ENCODE results near the gene CLDN22. TPM values are rescaled to one million over a fixed set of nuclear protein-coding genes. Genes with fewer than 3 reads are reported as not detected.

Gene CLDN22
- total RNA-seq, 1 donor from 2014 or later, result not detected

- Histone ChIP-seq H3K36me3 (peaks cover 45% of the 10 kb centered on the region), H3K4me3 (no peak overlapping the region), H3K27ac (replicated peaks) (no peak overlapping the region), H3K27me3 (ENCODE audit: low read depth) (no peaks in the 10 kb centered on the region), H3K4me1 (peaks cover 8% of the 10 kb centered on the region), H3K9me3 (replicated peaks) (no peaks in the 10 kb centered on the region)
- TF ChIP-seq, protein P1, sequence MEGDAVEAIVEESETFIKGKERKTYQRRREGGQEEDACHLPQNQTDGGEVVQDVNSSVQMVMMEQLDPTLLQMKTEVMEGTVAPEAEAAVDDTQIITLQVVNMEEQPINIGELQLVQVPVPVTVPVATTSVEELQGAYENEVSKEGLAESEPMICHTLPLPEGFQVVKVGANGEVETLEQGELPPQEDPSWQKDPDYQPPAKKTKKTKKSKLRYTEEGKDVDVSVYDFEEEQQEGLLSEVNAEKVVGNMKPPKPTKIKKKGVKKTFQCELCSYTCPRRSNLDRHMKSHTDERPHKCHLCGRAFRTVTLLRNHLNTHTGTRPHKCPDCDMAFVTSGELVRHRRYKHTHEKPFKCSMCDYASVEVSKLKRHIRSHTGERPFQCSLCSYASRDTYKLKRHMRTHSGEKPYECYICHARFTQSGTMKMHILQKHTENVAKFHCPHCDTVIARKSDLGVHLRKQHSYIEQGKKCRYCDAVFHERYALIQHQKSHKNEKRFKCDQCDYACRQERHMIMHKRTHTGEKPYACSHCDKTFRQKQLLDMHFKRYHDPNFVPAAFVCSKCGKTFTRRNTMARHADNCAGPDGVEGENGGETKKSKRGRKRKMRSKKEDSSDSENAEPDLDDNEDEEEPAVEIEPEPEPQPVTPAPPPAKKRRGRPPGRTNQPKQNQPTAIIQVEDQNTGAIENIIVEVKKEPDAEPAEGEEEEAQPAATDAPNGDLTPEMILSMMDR (IDR thresholded peaks at IDR 0.05; ENCODE audit: borderline replicate concordance), result no peak
- no peak for DNase-seq
- intact Hi-C loops (cut with micrococcal nuclease), result no loop called here
Observed at GRCh38 chr4:183297675-183298074, 22.4 kb downstream of the CLDN22 start.

GRCh38 chr4:183295711-183296110, 24.4 kb downstream of the CLDN22 start:
- no peaks in the 10 kb centered on the region for H3K27me3 ChIP-seq (ENCODE audit: low read depth)
- no peak overlapping the region for H3K4me3 ChIP-seq
- DNase-seq, result no peak
- TF ChIP-seq, protein P1 (IDR thresholded peaks at IDR 0.05; ENCODE audit: borderline replicate concordance), result no peak
- H3K36me3 ChIP-seq, result peaks cover 58% of the 10 kb centered on the region
- H3K9me3 ChIP-seq (replicated peaks), result no peaks in the 10 kb centered on the region
- intact Hi-C loops (cut with micrococcal nuclease), result no loop called here
- H3K27ac ChIP-seq (replicated peaks), result no peak overlapping the region
- H3K4me1 ChIP-seq, result peaks cover 8% of the 10 kb centered on the region

GRCh38 chr4:183291070-183291469, 29.0 kb downstream of the CLDN22 start:
- Histone ChIP-seq H3K9me3 (replicated peaks) (no peaks in the 10 kb centered on the region), H3K4me3 (no peak overlapping the region), H3K36me3 (peaks cover 90% of the 10 kb centered on the region), H3K4me1 (no peaks in the 10 kb centered on the region), H3K27me3 (ENCODE audit: low read depth) (no peaks in the 10 kb centered on the region), H3K27ac (replicated peaks) (no peak overlapping the region)
- TF ChIP-seq, protein P1 (IDR thresholded peaks at IDR 0.05; ENCODE audit: borderline replicate concordance), result no peak
- intact Hi-C loops (cut with micrococcal nuclease), result no loop called here
- no peak for DNase-seq

DNA sequence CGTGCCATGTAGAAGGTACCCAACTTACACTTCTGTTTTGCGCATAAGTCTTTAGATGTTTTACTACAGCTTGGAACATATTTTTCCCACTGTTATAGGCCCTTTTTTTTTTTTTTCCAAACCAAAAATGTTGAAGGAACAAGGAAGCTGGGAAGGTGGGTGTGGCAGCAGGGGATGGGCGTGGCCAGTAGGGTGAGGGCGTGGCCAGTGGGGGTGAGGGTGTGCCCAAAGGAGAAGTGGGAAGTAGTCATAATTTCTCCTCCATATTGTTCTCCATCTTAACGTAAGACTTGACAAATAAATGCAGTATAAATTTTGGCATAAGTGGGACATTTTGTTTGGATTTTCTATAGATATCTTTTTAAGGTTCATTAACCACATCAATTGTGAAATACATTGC, 30.4 kb downstream of the CLDN22 start:
- Histone ChIP-seq H3K9me3 (replicated peaks) (no peaks in the 10 kb centered on the region), H3K4me3 (no peak overlapping the region), H3K27ac (replicated peaks) (no peak overlapping the region), H3K4me1 (no peaks in the 10 kb centered on the region), H3K36me3 (peaks cover 90% of the 10 kb centered on the region), H3K27me3 (ENCODE audit: low read depth) (no peaks in the 10 kb centered on the region)
- DNase-seq, result no peak
- TF ChIP-seq, protein P1 (IDR thresholded peaks at IDR 0.05; ENCODE audit: borderline replicate concordance), result no peak
- intact Hi-C loops (cut with micrococcal nuclease), result no loop called here

- H3K27ac ChIP-seq (replicated peaks), result no peak overlapping the region
- H3K4me3 ChIP-seq, result no peak overlapping the region
- H3K4me1 ChIP-seq, result no peaks in the 10 kb centered on the region
- TF ChIP-seq, protein P1 (IDR thresholded peaks at IDR 0.05; ENCODE audit: borderline replicate concordance), result no peak
- H3K27me3 ChIP-seq (ENCODE audit: low read depth), result no peaks in the 10 kb centered on the region
- no peaks in the 10 kb centered on the region for H3K9me3 ChIP-seq (replicated peaks)
- intact Hi-C loops (cut with micrococcal nuclease), result no loop called here
- H3K36me3 ChIP-seq, result peaks cover 90% of the 10 kb centered on the region
- DNase-seq, result no peak
Observed at GRCh38 chr4:183288955-183289354, 31.1 kb downstream of the CLDN22 start.

- peaks cover 92% of the 10 kb centered on the region for H3K36me3 ChIP-seq
Observed at GRCh38 chr4:183287677-183288076, 32.4 kb downstream of the CLDN22 start.

More at GRCh38 chr4:183287677-183288076, 32.4 kb downstream of the CLDN22 start:
- Histone ChIP-seq H3K4me1 (no peaks in the 10 kb centered on the region), H3K9me3 (replicated peaks) (no peaks in the 10 kb centered on the region), H3K4me3 (no peak overlapping the region), H3K27ac (replicated peaks) (no peak overlapping the region), H3K27me3 (ENCODE audit: low read depth) (no peaks in the 10 kb centered on the region)
- TF ChIP-seq, protein P1 (IDR thresholded peaks at IDR 0.05; ENCODE audit: borderline replicate concordance), result no peak
- no peak for DNase-seq
- intact Hi-C loops (cut with micrococcal nuclease), result no loop called here

Measured in left ventricle myocardium inferior (tissue), 1 donor.